Measurements from ENCODE around the gene DDX1.

The DDX1 gene

GRCh38 chr2:15562354-15563031 is 29.2 kb upstream of the DDX1 start:
- DNase-seq = no peak

- no peak for DNase-seq
Measured at GRCh38 chr2:15563227-15564100, 28.2 kb upstream of the DDX1 start.

GRCh38 chr2:15565392-15565791 is 26.3 kb upstream of the DDX1 start:
- DNase-seq = no peak

DNA sequence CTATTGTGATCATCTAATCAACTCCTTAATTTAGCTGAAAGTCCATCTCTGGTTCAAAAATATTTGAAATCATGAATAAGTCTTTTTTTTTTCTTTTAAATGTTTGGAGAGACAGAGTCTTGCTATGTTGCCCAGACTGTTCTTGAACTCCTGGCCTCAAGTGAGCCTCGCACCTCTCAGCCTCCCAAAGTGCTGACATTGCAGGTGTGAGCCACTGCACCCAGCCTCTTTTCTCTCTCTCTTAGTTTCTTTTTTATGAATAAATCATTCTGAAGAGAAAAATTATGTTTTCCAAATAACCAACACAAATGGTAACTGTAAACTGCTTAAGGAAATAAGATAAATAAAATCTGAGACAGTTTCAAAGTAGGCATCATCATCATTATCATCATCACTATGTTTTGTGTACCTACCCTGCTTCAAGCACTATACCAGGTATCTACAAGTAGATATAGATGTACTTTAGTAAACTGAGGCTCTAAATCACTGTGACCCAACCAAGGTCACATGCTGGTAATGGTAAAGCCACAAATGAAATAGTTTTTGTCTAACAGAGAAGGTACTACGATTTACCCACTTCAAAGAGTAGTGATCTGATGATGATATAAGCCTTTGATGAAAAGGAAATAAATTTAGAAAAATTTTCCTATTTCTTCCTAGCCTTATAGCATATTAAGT is 25.5 kb upstream of the DDX1 start:
- DNase-seq = no peak

- DNase-seq = no peak
Measured at GRCh38 chr2:15566912-15567311, 24.8 kb upstream of the DDX1 start.

DNA sequence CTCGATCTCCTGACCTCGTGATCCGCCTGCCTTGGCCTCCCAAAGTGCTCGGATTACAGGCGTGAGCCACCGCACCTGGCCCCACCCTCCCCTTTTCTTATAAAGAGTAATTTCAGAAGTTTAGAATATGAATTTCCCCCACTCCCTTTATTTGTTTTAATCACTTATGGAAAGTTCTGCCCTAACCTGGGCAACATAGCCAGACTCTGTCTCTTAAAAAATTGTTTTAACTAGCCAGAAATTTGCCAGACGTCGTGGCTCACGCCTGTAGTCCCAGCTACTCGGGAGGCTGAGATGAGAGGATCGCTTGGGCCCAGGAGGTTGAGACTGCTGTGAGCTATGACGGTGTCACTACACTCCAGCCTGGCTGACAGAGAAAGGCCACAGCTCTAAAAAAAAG is 22.8 kb upstream of the DDX1 start:
- DNase-seq = no peak

- DNase-seq = peak; percentile 15
Measured at GRCh38 chr2:15570104-15570503, 21.6 kb upstream of the DDX1 start.

DNA sequence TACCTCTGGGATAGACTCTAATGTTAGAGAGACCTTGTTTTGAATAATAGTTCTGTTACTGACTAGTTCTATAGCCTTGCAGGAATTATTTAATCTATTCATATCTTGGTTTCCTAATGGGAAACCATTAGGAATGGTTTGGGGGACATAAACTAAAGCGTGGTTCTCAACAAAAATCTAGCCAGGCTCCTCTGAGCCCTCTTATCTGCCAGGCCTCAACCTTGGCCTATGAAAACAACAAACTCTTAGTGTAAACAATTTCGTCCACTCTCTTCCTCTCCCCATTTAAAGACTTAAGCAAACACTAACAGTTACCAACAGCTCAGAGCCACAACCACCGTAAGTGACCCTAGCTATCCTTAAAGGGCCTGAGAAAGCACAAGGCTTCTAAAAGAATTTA is 19.9 kb upstream of the DDX1 start:
- DNase-seq = no peak

GRCh38 chr2:15577071-15577735 is 14.5 kb upstream of the DDX1 start:
- DNase-seq = peak; percentile 95

DNA sequence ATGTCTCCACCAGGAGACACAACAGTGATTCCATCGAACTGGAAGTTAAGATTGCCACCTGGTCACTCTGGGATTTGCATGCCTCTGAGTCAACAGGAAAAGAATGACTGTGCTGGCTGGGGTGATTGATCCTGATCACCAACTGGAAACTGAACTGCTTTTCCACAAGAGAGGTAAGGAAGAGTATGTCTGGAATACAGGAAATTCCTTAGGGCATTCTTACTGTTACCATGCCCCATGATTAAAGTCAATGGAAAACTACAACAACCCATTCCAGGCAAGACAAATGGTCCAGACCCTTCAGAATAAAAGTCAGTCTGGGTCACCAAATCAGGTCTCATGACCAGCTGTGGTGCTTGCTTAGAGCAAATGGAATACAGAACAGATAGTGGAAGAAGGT is 12.0 kb upstream of the DDX1 start:
- no peak for DNase-seq

GRCh38 chr2:15580451-15580850 is 11.2 kb upstream of the DDX1 start:
- DNase-seq = no peak

DNA sequence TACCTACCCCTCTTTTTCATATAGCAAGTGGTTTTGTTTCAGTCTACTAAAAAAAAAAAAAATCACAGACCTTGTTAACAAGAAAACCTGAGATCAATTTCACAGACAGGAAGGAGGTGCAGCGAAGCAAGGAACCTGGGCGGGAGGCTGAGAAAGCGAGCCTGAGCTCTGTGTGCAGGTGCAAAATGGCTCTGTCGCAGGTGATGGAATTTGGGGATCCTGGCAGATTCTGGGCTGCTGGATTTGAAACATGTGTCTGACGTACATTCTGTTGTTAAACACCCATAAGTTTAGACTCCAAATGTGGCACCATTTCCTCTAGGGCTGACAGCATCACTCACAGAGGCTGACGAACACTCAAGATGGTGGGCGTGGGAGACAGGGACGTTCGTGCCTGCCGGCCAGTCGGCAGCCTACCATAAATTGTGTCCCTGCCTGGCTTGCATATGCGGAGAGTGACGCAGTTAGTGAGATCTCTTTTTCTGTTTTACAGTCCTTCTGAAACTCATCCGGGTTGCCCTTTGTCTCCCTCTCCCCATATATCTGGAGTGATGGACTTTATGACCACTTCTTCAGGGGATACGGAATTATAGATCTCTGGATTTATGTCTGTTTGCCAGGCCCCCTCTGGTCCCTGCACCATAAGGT is 8.8 kb upstream of the DDX1 start:
- no peak for DNase-seq

GRCh38 chr2:15583826-15584225 is 7.8 kb upstream of the DDX1 start:
- DNase-seq = no peak

- no peak for DNase-seq
Measured at GRCh38 chr2:15584316-15584715, 7.4 kb upstream of the DDX1 start.

DNA sequence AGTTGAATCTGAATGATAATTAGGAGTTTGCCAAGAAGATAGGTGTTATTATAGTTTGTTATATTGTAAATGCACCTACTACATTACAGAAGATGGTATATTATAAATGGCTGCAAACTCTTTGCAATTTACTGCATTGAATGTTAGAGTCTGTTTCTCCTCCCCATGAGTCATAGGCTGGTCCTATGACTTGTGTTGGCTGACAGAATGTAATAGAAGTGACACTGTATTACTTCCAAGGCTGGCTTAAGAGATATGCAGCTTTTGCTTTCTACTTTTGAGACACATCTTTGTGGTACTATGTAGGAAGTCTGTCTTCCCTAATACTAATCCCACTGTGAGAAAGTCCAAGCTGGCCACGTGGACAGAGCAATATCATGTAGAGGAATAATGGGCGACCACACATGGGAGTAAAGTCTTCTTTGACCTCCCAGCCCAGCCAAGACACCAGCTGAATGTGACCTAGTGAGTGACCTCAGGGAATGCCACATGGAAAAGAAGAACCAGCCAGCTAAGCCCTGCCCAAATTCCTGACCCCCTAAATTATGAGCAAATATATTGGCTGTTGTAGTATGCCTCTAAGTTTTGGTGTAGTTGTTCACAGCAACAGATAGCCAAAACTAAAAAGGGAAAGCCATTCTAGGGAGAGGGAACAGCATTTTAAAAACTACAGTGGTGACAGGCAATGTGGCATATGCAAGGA is 6.8 kb upstream of the DDX1 start:
- DNase-seq = no peak

GRCh38 chr2:15588329-15588919 is 3.2 kb upstream of the DDX1 start:
- peak; percentile 87 for DNase-seq

DNA sequence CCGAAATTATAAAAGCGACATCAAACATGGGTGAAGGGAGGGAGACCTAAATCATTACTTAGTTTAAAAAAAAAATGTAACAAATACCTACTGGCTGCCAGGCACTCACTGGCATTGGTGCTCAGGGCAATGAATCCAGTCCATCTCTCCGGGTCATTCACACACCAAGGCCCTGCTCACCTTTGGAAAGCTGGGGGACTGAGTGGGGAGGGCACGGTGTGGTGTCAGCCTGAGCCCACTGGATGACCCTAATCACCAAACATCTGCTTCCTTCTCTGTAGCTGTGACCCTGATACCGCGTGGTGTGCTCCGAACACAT is 336 bp upstream of the DDX1 start:
- no peak for DNase-seq

- no peak for DNase-seq
Measured at GRCh38 chr2:15593327-15593705, 1.6 kb downstream of the DDX1 start.

- no peak for DNase-seq
Measured at GRCh38 chr2:15594291-15595256, 2.9 kb downstream of the DDX1 start.

DNA sequence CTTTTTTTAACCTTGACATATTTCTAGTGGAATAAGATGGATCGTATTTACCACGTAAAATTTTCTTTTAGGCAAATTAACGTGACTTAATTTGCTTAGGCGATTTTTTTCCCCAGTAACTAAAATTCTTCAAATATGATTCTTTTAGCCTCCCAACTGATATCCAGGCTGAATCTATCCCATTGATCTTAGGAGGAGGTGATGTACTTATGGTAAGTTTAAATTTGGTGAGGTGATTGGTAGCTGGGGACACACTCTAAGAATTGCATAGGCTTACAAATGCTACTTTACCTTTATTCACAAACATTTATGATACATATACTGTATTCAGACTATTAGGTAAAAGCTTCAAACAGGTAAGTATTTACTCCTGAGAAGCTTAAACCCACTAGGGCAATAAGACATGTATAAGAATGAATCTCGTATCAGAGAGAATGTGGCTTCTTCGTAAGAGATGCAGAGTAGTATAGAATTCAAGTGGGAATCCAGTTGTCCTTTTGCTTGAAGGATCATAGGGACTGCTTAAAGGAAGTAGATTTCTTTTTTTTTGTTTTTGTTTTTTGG is 3.8 kb downstream of the DDX1 start:
- no peak for DNase-seq
